ENCODE results near the gene PKHD1. TPM values are rescaled to one million over a fixed set of nuclear protein-coding genes. Genes with fewer than 3 reads are reported as not detected.
"Not testable (repeated sequence)": the region's sequence is repeated elsewhere in the genome, so short reads cannot be mapped to it uniquely, and the experiment has no call there.

Gene PKHD1
- total RNA-seq, 1 donor from 2014 or later: 0.03 TPM

DNA sequence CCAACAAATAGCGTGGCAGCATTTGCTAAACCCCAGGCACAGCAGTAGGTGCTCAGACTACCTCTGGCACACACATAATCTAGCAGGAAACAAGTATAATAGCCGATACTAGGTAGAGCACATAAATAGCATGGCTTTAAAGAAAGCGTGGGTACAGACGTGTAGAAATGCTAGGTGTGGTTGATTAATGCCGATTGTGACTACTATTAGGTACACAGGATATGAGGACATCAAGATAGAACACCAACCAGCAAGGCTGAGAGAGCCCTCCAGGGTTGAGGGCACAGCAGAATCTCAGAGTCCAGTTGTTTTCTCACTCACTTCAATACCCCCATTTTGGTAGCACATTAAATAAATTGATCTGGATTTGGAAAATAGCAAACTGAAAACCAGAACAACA lies 100.5 kb downstream of the PKHD1 start:
- peaks cover 5% of the 10 kb centered on the region for H3K36me3 Mint-ChIP-seq (ENCODE audit: low read depth, unreplicated experiment)
- no peak overlapping the region for H3K4me3 Mint-ChIP-seq (ENCODE audit: unreplicated experiment)
- no peaks in the 10 kb centered on the region for H3K9me3 Mint-ChIP-seq (ENCODE audit: unreplicated experiment)
- TF ChIP-seq, protein P1, sequence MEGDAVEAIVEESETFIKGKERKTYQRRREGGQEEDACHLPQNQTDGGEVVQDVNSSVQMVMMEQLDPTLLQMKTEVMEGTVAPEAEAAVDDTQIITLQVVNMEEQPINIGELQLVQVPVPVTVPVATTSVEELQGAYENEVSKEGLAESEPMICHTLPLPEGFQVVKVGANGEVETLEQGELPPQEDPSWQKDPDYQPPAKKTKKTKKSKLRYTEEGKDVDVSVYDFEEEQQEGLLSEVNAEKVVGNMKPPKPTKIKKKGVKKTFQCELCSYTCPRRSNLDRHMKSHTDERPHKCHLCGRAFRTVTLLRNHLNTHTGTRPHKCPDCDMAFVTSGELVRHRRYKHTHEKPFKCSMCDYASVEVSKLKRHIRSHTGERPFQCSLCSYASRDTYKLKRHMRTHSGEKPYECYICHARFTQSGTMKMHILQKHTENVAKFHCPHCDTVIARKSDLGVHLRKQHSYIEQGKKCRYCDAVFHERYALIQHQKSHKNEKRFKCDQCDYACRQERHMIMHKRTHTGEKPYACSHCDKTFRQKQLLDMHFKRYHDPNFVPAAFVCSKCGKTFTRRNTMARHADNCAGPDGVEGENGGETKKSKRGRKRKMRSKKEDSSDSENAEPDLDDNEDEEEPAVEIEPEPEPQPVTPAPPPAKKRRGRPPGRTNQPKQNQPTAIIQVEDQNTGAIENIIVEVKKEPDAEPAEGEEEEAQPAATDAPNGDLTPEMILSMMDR (IDR thresholded peaks at IDR 0.05; ENCODE audit: unreplicated experiment): no peak
- no peak for DNase-seq (ENCODE audit: low spot score)
- H3K27ac Mint-ChIP-seq (ENCODE audit: unreplicated experiment): no peak overlapping the region
- H3K4me1 Mint-ChIP-seq (ENCODE audit: unreplicated experiment): peaks cover 9% of the 10 kb centered on the region
- peaks cover 1% of the 10 kb centered on the region for H3K27me3 Mint-ChIP-seq (ENCODE audit: unreplicated experiment)

DNA sequence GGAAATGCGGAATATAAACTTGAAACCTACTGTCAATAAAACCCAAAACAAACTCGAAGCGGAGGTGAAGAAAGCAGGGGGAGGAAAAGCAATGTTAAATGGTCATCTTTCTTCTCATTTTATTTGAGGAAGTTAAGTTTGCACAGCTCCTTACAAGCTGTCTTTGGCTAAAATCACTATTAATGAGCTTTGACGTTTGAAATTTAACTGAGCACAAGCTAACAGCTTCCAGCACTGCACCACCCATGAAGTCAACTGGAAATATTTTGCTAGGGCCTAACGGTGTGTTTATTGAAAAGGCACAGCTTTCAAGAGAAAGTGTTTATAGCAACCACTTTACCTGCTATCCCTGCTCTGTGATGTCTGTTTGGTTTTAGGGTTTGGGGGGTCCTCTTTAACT lies 103.8 kb downstream of the PKHD1 start:
- Mint-ChIP-seq H3K27me3 (ENCODE audit: unreplicated experiment) (peaks cover 3% of the 10 kb centered on the region), H3K4me1 (ENCODE audit: unreplicated experiment) (peaks cover 9% of the 10 kb centered on the region), H3K9me3 (ENCODE audit: unreplicated experiment) (no peaks in the 10 kb centered on the region), H3K36me3 (ENCODE audit: low read depth, unreplicated experiment) (no peaks in the 10 kb centered on the region), H3K4me3 (ENCODE audit: unreplicated experiment) (no peak overlapping the region), H3K27ac (ENCODE audit: unreplicated experiment) (peak overlapping the region; percentile 68)
- TF ChIP-seq, protein P1 (IDR thresholded peaks at IDR 0.05; ENCODE audit: unreplicated experiment): no peak
- no peak for DNase-seq (ENCODE audit: low spot score)

DNA sequence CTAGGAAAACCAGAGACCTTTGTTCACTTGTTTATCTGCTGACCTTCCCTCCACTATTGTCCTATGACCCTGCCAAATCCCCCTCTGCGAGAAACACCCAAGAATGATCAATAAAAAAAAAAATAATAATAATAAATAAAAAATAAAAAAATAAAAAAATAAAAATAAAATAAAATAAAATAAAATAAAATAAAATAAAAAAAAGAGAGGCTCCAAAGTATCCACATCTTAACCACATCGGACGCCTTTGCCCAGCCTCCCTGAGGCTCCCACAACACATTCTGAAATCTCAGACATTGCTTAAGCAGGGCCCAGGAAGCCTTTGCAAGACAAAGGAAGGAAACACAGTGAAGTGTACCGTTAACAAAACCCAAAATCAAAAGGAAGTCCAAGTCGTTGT lies 104.7 kb downstream of the PKHD1 start:
- peak overlapping the region; percentile 73 for H3K27ac Mint-ChIP-seq (ENCODE audit: unreplicated experiment)
- not testable (repeated sequence) for H3K4me3 Mint-ChIP-seq (ENCODE audit: unreplicated experiment); H3K36me3 Mint-ChIP-seq (ENCODE audit: low read depth, unreplicated experiment); H3K9me3 Mint-ChIP-seq (ENCODE audit: unreplicated experiment); H3K27me3 Mint-ChIP-seq (ENCODE audit: unreplicated experiment); H3K4me1 Mint-ChIP-seq (ENCODE audit: unreplicated experiment); DNase-seq (ENCODE audit: low spot score)

DNA sequence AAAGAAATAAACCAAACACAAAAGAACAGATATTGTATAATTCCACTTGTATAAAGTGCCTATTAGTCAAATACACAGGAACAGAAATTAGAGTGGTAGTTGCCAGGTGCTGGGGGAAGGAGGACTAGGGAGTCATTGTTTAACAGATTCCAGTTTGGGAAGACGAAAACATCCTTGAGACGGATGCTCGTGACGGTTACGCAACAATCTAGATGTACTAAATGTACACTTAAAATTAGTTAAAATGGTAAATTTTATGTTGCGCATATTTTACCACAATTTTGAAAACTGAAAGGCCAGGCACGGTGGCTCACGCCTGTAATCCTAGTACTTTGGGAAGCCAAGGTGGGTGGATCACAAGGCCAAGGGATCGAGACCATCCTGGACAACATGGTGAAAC lies 111.0 kb downstream of the PKHD1 start:
- Mint-ChIP-seq H3K4me3 (ENCODE audit: unreplicated experiment) (no peak overlapping the region), H3K4me1 (ENCODE audit: unreplicated experiment) (no peaks in the 10 kb centered on the region), H3K27me3 (ENCODE audit: unreplicated experiment) (peaks cover 1% of the 10 kb centered on the region), H3K36me3 (ENCODE audit: low read depth, unreplicated experiment) (no peaks in the 10 kb centered on the region), H3K9me3 (ENCODE audit: unreplicated experiment) (no peaks in the 10 kb centered on the region), H3K27ac (ENCODE audit: unreplicated experiment) (no peak overlapping the region)
- TF ChIP-seq, protein P1 (IDR thresholded peaks at IDR 0.05; ENCODE audit: unreplicated experiment): no peak
- no peak for DNase-seq (ENCODE audit: low spot score)

DNA sequence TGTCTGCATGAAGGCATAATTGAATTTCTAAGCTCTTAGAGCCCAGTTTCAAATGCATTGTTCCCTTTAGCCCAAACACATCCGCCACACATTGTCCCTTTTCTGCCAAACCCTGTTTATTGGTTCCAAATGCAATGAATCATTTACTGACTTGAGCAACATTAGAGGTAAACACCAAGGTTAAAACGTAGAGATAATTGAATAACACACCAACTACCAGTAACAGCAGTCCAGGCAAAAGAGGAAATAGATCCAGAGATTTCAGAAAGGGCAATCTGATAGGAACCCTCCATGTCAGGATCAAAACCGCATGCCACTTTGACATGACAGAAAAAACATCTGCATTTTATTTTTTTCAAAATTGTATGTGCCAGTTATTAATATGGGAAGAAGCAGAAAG lies 114.8 kb downstream of the PKHD1 start:
- Mint-ChIP-seq H3K4me3 (ENCODE audit: unreplicated experiment) (no peak overlapping the region), H3K27me3 (ENCODE audit: unreplicated experiment) (peaks cover 2% of the 10 kb centered on the region), H3K36me3 (ENCODE audit: low read depth, unreplicated experiment) (no peaks in the 10 kb centered on the region), H3K27ac (ENCODE audit: unreplicated experiment) (no peak overlapping the region), H3K9me3 (ENCODE audit: unreplicated experiment) (no peaks in the 10 kb centered on the region), H3K4me1 (ENCODE audit: unreplicated experiment) (peaks cover 8% of the 10 kb centered on the region)
- TF ChIP-seq, protein P1 (IDR thresholded peaks at IDR 0.05; ENCODE audit: unreplicated experiment): no peak
- DNase-seq (ENCODE audit: low spot score): no peak

DNA sequence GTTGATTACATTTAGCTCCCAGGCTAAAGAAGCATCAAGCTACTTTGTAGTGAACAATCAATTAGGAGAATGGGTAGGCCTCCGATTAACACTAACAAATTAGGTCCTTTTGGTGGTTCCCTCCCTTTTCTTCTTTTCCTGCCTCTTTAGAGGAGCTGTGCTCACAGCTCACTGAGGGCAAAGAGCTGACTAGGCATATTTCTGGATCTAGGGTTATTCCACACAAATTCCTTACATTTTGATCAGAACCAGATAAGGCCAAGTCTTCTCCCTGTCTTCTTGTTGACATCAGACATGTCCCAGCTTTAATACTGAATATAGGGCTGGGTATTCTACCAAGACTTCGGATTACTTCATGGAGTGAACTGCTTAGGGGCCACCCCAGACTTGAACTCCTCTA lies 119.1 kb downstream of the PKHD1 start:
- no peak overlapping the region for H3K4me3 Mint-ChIP-seq (ENCODE audit: unreplicated experiment)
- TF ChIP-seq, protein P1 (IDR thresholded peaks at IDR 0.05; ENCODE audit: unreplicated experiment): no peak
- no peak for DNase-seq (ENCODE audit: low spot score)
- peaks cover 2% of the 10 kb centered on the region for H3K27me3 Mint-ChIP-seq (ENCODE audit: unreplicated experiment)
- no peaks in the 10 kb centered on the region for H3K36me3 Mint-ChIP-seq (ENCODE audit: low read depth, unreplicated experiment)
- H3K4me1 Mint-ChIP-seq (ENCODE audit: unreplicated experiment): peaks cover 19% of the 10 kb centered on the region
- no peaks in the 10 kb centered on the region for H3K9me3 Mint-ChIP-seq (ENCODE audit: unreplicated experiment)
- H3K27ac Mint-ChIP-seq (ENCODE audit: unreplicated experiment): no peak overlapping the region

Measured in endothelial cell (in vitro differentiated cells).